NCI-H510A (cell line): Measurements from ENCODE around the gene TRIM9.
A peak's percentile ranks its signal among the peaks of the same experiment; 100 is the strongest.

Source experiments
- DNase-seq: peaks from one replicate; lab custom pipeline; 2025; lab: John Stamatoyannopoulos, UW

The TRIM9 gene

DNA sequence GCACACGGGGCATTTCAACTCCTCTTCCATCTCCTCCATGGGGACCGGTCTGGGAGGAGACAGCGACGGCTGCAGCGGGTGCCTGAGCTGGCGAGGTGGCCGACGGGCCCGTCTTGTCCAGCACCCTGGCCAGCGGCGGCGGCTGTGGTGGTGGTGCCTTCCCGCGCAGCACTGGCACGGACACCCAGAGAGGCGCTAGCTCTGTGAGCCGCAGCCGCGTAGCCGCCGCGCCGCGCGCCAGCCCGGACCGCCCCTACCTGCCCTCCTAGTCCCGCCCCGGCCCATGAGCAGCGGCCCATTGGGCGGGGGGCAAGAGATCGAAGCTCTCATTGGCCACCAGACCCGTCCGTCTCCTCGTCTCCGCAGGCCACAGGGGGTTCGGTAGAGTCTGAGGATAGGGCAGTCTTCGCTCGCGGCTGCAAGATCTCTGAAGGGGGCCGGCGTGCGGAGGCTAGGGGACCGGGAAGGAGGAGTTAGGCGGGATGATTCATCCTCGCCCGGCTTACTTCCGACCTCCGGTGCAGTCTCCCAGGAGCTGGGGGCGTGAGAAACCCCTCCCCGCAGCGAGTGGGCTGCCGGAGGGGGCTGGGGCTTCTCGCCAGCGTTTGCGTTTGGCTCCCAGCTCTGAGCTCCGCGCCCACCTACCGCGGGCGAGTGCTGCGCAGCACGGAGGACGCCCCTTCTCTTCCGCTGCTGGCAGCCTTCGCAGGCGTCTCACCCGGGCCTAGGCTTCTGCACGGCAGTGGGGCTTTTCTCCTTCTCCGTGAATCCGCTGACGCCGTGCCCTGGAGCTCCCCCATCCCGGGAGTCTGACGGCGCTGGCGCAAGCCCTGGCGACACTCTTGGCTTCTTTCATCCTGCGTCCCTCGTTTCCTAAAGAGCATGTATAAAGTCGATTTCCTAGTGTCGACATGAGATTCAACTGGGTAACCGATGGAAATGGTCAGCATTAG lies at the start of gene TRIM9:
Gene TRIM9 (minus strand): TSS at position 205 of the 953 bp plus-strand sequence. CDS start 166 bp downstream, at position 39.
- DNase-seq: peak; percentile 98

DNA sequence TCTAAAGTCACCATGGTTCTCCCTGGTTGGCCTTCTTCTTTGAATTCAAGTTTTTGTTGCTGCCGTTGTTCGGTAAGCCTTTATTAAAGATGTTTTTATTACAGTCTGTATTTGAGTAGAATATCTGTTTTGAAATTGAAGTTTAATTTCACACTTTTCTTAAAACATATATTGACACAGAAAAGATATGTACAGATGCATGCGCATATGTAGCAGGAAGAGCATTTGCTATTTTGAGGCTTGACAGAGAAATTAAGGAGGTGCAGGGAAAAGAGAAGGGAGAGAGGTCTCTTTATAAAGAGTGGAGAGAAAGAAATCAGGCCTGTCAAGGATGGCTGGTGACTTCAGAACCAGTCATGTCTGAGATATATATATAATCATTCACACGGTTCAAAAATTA lies 46.0 kb upstream of the TRIM9 start:
- no peak for DNase-seq

DNA sequence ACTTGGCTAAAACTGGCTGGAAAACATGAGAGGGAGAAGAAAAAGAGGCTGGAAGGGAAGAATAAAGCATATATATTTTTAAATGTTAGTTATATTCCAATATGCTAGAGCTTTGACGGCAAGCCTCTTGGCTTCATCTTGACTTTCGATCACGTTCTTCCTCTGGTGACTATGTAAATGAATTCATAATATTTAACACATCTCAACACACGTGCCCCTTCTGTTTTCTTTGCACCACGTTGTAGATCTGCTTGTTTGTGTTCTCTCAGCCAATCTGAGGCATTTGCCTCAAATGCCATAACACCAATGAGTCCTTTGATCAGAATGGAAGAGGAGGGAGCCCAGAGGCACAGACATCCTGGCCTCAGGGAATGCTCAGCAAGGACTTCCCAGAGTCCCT lies 45.4 kb upstream of the TRIM9 start:
- DNase-seq: no peak

DNA sequence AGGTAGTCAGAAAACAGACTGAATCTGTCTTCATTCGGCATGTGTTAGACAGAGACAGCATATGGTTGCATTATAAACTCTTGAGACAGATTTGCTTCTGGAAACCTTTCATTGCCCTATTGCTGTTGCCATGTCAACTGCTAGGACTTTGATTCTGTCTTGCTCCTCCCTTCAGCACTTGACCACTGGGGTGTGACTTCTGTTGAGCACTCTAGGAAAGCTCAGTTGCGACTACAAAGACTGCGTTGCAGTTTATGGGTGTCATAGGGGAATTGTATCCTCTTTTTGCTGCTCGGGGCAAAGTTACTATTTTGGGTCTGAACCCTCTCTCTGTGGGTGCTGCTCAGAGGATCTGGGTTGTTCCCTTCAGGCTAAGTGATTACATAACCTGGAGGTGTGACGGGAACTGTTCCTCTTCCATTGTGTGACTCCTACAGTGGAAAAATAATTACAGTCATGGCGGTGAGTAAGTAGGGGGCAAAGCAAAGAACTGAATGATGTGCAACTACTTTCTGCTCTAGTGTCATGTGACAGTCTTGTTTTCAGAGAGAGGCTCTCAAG lies 44.3 kb upstream of the TRIM9 start:
- no peak for DNase-seq

DNA sequence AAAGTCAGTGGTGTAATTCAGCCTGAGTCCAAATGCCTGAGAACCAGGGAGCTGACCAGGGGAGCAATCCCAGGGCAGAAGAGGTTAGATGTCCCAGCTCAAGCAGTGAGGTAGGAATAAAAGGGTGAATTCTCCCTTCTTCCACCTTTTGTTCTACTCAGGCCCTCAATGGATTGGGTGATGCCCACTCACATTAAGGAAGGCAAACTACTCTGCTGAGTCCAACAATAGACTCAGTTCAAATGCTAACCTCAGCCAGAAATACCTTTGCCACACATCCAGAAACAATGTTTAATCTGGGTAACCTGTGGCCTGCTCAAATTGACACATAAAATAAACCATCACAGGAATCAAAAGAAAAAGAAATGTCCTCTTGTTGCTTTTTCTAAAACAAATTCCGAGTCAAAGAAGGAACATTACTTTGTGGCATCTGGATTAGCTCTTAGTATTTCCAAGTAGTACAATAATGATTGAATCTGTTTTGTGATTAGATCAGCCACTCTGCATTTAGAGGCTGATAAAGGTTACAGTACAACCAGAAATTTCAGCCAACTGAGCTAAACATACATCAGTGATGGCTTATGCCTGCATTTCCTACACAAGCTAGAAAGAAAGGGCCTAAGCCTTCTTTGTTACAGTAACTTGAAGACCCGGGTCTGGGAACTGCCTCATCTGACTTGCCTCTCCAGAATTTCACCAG lies 43.6 kb upstream of the TRIM9 start:
- DNase-seq: no peak

DNA sequence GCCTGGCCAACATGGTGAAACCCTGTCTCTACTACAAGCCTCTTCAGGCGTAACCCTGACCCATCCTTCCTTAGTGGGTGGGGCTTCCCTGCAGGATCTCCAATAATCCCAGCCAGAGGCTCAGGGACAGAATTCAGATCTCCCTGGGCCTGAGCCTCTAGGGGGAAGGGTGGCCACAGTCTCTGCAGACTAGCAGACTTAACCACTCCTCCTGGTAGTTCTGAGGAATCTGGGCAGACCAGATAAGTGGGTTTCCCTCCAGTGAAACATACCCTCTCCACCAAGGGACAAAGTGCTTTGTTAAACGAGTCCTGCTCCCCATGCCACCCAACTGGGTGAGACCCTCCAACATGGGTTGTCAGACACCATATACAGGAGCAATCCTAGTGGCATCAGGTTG lies 36.6 kb upstream of the TRIM9 start:
- no peak for DNase-seq

DNA sequence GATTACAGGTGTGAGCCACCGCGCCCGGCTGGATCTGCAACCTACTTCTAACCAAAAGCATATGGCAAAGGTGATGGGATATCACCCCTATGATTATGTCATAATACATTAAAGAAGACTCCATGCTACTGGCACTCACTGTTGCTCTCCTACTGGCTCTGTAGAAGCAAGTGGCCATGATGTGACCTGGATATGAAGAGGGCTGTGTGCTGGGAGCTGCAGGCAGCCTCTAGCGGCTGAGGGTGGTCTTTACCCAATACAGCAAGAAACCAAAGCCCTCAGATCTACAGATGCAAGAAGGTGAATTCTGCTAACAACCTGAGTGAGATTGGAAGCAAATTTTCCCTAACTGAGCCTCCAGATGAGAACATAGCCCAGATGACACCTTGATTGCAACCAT lies 34.2 kb upstream of the TRIM9 start:
- DNase-seq: no peak

DNA sequence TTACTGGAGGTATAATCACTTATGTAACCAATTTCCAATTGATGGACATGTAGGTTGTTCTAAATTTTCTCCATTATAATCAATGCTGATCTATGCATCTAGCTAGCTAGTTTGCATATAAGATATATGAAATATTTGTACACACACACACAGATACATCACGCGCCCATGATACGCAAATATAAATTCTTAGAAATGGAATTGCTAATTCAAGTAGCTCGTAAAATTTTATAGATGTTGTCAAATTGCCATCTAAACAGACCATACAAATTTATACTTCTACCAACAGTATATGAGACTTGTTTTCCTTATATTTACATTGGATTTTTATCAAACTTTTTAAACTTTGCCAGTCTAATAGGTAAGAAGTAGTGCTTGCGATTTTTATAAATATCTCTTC lies 29.1 kb upstream of the TRIM9 start:
- no peak for DNase-seq

DNA sequence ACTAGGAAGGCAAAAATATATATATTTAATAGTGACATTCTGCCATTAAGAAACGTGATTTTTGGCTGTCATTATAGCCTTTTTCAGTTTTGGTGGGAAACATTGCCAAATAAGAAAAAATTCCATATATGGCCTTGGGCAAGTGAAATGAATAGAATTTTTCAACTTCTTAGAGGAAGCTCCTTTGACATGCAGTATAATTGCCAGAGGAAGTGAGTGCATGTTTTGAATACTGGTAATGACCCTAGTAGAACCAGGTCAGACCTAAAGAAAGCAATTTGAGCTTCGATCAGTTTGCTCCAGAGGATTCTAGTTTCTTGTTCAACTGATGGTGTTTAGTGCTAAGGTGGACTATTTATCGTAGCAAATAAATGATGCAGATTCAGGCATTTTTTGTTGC lies 26.2 kb upstream of the TRIM9 start:
- DNase-seq: no peak

DNA sequence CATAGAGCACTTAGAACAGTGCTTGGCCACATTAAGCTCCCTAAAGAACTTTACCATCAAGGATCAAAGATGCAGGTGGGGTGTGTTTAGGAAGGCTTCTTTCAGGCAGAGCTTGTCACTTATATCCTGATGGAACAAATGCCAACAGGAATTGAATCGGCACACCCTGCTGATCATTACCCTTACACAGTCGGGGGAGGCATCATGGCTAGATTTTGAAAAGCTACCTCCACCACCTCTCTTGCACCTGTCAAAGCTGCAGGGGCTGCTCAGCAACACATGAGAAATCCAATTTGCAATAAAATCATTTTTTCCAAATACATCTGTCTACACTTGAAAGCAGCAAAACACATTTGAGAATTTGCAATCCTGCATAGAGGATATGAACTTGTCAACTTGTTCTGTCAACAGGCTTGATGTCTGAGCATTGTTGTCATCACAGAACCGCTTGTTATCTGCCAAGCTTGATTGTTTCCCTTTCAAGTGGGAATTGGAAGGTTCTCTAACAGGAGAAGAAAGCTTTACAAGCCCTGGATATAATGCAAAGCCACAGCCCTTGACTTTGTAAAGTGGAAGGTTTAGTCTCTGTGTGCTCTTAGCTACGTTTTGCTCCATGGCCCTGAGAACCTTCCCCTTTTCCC lies 24.6 kb upstream of the TRIM9 start:
- DNase-seq: no peak

DNA sequence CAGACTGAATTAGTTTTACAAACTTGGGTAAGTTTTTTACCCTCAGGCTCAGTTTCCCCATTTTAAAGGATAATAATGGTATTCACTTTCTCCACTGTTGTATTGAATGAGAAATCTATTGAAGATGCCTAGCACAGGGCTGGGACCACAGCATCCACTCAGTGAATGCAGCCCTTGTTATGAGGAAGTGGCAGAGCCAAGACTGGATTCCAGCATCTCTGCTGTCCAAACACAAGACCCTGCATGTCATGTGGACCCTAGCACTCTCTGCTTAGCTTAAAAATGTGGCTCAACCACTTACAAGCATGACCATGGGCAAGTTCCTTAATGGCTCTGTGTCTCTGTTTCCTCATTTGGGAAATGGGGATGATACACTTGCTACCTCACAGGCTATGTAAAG lies 24.1 kb upstream of the TRIM9 start:
- DNase-seq: no peak

DNA sequence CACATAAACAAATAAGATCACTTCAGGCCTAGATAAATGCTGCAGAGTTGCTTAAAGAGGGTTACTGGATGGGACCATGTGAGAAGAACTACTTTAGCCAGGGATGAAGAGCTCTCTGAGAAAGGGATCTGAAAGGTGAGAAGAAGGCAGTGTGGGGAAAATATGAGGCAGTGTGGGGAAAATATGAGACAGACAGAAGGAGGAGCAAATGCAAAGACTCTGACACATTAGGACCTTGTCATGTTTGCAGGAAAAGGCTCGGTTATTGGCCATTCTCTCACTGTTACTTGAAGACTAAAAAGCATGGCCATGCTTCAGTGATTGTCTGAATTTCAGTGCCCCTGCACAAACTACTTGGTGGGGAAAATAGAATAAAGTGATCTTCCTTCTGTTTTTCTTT lies 22.7 kb upstream of the TRIM9 start:
- DNase-seq: no peak

DNA sequence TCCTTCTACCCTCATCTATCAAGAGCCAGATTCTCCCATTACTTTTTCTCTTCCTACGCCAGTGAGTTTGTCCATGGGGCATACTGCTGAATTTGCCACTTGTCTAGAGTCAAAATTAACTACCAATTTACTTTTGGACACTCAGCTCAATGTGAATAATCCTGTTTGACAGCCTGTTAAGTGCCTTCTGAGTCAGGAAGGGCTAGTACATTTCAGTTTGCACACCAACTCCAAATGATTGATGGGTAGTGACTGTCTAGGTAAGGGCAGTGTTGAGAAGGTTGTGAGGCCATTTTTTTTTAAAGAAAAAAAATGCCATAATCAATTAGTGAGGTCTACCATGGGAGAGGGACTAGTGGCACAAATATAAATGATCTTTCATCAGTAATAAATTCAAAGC lies 21.8 kb upstream of the TRIM9 start:
- no peak for DNase-seq

DNA sequence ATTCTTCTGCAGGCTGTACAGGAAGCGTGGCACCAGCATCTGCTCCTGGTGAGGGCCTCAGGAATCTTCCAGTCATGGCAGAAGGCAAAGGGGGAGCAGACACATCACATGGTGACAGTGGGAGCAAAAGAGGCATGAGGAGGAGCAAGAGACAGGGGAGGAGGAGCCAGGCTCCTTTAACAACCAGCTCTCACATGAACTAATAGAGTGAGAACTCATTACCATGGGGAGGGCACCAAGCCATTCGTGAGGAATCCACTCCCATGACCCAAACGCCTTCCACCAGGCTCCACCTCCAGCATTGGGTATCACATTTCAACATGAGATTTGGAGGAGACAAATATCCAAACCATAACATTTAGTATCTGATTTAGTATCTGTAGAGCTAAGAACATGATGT lies 14.7 kb upstream of the TRIM9 start:
- no peak for DNase-seq

DNA sequence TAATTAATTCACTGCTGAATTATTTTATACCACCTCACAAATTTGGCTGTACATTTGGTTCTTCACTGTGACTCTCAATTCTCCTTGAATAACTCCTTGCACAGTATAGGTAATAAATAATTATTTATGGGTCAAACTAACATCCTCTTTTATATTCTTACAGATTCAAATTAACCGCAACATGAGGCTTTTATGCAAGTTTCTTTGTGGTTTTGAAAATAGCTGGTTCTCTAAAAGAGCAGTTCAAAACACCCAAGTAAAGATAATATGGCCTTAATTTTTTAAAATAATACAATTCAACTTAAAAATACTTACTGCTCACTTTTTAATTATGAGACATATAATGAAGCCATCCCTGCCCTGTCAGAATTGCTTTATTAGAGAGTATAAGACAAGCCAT lies 12.9 kb upstream of the TRIM9 start:
- no peak for DNase-seq

DNA sequence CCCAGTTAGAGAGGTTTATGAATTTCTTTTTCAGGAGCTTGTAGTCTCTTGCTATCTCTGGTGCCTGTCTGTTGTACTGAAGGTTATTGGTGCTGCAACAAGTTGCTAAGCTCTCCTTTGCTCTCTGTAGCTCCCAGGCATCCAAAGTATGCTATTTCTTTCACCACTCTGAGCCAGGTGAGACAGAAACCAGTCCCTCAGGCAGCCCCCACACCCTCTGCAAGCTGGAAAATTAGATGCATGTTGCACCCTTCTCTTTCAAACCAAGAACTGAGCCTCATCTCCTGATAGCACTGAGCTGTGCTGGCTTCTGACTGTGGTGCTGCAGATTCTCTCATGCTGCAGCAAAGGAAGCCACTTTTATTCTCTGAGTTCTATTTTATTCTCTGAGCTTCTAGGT lies 9.6 kb upstream of the TRIM9 start:
- no peak for DNase-seq

DNA sequence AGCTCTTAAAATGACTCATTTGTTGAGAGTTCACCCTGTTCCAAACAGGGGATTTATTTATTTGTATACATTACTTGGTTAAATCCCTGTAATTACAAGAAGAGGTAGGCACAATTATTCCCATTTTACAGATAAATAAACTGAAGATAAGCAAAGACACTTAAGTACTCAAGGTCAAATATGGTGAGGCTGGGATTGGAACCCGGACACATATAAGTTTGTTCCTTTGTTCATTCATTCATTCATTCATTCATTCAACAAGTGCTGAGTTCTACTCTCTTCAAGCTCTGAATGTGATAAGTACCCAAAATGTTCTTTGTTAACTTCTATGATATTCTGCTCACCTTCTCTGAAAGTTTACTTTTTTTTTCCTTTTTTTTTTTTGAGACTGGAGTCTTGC lies 2.4 kb upstream of the TRIM9 start:
- no peak for DNase-seq

DNA sequence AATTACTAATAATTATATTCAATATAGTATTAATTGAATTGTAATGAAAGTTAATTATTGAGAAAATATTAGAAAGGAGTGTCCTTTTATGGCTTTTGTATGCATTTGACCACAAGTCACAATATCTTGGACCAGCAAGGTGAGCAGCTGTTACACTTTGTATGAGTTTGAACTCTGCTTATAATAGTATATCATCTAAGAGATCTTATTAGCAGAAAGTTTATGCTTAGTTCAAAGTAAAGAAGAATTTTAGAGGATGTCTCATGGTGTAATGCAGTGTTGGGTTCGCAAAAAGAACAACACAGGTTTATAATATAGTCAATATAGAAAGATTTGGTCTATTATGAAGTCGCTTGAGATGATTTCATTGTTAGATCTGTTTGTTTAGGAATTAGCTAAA lies 2.0 kb upstream of the TRIM9 start:
- no peak for DNase-seq

DNA sequence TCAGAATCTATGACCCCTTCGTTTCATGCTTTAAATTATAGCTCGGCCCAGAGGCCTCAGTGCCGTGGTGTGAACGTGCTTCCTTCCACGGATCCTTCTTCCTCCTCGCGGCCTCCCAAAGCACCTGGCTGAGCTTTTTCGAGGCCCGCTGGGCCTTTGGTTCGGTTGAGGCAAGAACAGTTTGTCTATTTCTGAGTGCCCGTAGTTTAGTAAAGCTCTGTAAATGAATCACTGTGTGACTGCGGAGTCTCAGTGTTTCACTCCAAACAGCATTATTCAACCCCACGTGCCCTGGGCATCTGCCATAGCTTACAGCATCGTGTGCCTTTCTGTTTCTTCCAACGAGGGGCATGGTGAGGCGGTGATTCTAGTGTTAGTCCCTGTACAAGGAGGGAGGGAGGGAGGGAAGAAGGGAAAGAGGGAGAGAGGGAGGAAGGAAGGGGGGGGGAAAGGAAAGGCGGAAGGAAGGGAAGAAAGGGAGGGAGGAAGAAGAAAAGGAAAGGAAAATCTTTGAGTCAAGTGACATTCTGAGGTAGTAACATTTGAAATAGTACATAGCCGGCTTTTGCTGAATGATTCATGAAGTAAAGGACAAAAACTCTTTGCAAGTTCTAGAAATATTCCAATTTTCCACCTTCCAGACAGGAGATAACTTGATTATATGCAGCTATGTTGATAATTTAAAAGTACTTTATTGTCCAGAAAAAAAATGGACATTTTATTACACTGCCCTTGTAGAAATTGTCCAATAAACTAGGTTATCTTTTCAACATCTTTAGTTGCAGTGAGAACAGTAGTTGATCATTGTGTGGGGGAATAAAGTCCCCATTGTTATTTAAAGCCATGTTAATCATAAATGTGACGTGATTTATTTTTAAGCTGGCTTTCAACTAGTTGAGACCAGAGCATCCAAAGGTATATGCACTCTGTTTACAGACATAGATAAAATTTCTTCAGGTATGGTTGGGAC lies 1.2 kb upstream of the TRIM9 start:
- no peak for DNase-seq

DNA sequence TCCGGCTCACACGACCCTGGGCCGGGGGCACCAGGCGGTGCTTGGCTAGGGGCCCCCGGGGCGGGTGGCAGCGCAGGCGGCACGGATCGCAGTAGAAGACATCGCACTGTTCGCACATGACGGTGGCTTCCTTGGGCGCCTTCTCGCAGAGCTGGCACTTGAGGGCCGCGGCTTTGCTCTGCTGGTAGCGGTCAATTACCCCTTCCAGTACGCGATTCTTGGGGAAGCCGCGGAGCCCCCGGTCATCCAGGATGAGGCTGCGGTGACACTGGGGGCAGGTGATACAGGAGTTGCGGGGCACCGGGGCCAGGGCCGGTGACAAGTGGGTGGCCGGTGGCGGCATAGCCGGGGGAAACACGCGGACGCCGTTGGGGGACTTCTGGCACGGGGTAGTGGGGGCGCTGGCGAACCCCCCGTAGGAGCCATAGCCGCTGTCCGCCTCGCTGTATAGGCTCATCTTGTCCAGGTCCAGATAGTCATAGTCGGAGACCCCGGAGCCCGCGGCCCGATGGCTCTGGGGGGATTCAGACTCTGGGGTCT lies 553 bp downstream of the TRIM9 start:
- no peak for DNase-seq
